ENCODE measurements around the gene UMODL1.

The UMODL1 gene

DNA sequence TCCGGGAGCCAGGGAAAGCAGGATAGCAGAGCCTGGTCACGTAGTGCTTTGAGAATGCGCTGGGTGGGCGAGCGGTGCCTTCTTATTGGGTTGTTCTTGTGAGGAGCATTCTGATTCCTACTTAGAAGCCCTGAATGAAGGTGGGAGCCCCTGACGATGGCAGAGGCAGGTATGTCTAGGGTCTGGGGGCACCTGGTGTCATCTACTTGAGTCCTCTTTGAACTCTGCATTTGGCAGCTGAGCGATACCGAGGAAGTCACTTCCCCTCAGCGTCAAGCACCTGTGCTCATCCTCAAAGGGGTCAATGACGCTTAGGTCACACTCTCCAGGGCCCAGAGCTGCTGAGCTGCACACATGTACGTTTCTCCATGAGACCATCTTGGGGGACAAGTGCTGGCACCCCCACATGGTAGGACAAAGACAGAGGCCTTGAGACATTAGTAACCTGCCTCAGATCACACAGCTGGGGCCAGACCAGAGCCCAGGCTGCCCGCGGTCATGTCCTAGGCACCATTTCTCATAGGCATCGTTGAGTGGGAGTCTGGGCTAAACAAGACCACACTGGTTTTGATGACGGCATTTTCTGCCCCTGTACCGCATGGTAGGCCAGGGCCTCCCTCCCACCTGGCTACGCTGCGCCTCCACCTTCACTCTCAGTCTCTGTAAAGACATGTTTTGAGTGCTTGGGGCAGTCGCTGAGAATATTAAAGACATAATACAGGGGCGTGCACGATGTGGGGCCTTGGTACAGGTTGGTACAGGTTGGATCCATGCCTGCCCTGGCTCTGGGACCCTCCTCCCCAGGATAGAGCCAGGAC, 78.7 kb downstream of the UMODL1 start:
- DNase-seq (ENCODE audit: low read depth): no peak

DNA sequence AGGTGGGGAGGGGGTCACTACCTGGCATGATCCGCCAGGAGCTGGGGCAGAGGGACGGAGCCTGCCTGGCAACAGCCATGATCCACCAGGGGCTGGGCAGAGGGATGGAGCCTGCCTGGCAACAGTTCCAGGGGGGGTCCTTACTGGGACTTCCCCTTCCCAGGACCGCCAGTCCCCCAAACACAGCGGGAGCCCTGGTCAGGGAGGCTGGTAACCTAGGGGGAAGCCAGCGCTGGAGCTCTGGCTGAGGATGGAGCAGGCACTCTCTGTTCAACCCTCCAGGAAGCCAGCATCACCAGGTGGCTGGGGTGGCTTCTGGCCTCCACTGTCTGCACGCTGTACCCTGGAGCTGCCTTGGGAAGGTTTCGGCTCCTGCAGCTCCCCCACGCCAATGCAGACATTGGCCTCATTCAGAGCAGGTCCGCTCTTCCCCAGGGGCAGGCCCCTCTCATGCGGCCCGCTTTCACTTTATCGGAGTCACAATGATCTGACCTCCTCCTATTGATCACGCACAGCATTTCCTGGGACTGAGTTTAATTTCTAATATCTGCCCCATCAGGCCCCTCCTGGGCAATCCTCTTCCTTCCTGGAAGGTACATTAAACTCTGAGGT, 79.5 kb downstream of the UMODL1 start:
- DNase-seq (ENCODE audit: low read depth): no peak

DNA sequence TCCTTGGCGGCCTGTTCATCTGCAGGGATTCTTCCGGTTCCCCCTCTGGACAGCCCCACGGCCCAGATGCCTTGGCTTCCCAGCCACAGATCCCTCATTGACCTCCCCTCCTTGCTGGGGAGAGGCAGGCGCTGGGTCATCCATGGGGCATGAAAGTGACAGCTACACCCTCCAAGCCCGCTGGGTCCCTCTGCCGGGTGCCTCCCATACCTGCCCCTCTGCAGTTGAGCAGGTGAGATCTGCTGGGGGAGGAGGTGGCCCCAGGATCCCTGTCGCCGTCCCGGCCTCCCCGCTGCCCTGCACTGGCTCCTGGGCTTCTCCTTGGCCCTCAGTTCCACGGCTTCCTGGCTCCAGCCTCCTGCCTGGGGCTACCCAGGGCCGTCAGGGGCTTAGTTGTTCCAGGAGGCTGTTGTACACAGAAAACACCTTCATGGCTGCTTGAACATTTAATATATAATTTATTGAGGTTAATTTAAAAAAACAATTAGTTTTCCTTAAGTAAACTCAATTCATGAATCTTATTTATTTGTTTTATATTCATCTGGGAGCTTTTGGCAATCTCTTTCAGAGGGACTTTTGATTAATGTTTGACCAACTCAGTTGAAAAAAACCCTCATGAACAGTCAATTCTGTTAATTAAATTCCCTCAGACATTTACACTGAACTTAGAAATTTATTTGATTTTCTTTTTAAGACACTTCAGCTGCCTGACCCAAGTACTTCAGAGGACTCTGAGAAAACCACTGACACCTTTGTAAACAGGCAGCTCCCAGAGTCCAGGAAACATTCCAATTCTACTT, 80.2 kb downstream of the UMODL1 start:
- DNase-seq (ENCODE audit: low read depth): no peak

DNA sequence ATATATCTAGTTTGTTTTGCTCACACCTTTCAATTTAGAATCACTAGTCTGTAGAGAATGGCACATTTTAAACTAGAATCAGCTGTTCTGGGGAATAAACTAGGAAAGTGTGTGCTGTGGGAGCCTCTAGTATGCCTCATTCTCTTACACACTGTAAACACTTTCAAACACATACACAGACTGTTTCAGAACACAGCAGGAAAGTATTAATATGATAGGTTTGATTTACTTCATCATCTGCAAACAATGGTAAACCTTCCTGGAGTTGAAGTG, 80.8 kb downstream of the UMODL1 start:
- DNase-seq (ENCODE audit: low read depth): no peak

DNA sequence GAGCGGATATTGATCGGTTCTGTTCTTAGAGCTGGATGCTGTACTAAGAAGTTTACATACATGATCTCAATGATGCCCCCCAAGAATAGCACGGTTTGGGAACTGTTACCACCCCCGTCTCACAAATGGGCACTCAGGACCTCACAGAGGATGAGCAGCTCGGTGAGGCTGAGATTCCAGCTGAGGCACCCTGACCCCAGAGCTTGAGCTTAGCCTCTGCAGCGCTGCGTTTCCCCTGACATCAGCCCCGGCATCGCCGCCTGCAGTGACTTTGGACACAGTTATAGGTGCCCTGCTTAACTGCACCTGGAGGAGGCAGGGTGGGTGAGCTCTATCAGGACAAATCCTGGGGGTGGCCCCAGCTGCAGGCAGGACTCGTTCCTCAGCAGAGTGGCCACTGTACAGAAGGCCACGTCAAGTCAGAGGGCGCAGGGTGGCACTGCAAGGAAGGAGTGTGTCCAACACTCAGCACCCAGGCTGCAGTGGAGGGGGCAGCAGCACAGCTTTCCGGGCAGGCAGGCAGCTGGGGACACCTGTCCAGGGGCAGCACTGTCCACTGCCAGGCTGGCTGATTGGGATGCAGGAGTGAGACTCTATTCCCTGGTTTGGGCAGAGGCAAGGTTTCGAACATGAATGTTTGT, 82.0 kb downstream of the UMODL1 start:
- no peak for DNase-seq (ENCODE audit: low read depth)

DNA sequence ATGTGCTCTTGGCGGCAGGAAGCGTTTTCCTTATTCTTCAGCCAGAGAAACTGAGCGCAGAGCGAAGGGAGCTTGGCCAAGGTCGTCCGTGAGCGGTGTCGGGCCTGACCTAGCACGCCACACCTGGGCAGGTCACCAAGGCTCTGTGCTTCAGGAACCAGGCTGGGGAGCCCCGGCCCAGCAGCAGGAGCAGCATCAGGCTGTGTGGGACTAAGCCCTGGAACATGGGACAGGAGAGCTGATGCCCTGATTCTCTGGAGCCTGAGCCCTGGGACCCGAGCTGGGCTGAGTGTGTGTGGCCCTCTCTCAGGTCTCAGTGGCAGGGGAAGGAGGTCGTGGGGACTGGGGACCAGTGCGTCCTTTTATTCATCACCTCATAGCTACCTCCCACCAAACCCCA, 82.6 kb downstream of the UMODL1 start:
- no peak for DNase-seq (ENCODE audit: low read depth)

DNA sequence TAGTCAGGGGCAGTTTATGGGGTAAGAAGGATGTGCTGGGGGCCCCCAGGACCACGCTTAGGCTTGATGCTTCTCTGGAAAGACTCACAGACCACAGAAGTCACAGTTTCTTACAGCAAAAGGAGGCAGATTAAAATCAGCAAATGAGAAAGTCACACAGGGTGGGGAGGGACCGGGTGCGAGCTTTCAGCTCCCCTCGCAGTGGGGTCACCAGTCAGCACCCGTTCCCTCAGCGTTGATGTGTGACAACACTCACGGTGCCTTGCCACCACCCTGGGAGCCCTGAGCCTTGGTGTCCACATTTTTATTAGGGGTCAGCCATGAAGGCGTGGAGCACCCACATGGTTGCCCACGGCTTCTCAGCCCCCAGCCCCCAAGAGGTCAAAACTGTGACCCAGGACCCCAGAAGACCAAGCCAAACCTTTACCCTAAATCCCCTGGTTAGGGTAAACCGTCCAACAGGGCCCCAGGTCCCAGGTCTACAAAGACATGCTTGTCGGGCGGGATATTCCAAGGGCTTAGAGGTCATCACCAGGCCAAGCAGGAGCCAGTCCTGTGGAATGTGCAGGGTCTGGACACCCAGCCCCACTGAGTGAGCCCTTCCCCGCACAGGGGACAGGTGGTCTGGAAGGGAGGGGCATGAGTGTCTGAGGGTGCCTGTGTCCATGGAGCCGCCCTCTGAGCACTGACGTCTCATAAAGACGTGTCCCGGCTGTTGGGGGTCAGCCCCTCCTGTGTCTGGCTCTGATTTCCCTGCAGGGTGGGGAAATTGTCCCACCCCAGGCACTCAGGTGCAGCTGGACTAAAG, 83.3 kb downstream of the UMODL1 start:
- DNase-seq (ENCODE audit: low read depth): no peak

DNA sequence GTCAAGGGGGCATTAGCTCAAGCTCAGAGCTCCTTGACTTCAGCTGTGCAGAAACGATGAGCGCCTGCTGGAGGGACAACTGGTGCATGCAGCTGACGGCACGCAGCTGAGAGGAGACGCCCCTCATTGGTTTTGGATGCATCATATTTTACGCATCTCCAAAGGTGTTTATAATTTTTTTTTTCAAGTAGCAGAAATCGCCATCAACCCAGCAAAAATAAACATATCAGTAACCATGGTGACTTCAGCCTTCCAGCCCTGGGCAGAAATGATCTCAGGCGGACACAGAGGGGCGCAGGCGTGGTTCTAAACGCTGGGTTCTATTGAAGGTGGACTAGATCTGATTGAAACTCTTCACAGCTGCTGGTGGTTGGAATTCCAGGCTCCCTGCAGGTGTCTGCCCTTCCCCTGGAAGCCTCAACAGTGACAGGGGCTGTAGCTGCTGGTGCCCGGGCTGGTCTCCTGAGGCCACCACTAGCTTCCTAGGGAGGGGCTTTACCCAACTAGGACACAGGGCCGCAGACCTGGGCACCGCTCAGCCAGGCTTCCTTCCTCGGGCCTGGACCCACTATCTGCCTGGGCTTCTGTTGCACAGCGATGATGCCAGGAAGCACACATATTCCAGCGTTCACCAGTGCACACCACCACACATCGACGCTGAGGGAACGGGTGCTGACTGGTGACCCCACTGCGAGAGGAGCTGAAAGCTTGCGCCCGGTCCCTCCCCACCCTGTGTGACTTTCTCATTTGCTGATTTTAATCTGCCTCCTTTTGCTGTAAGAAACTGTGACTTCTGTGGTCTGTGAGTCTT, 84.1 kb downstream of the UMODL1 start:
- DNase-seq (ENCODE audit: low read depth): no peak

DNA sequence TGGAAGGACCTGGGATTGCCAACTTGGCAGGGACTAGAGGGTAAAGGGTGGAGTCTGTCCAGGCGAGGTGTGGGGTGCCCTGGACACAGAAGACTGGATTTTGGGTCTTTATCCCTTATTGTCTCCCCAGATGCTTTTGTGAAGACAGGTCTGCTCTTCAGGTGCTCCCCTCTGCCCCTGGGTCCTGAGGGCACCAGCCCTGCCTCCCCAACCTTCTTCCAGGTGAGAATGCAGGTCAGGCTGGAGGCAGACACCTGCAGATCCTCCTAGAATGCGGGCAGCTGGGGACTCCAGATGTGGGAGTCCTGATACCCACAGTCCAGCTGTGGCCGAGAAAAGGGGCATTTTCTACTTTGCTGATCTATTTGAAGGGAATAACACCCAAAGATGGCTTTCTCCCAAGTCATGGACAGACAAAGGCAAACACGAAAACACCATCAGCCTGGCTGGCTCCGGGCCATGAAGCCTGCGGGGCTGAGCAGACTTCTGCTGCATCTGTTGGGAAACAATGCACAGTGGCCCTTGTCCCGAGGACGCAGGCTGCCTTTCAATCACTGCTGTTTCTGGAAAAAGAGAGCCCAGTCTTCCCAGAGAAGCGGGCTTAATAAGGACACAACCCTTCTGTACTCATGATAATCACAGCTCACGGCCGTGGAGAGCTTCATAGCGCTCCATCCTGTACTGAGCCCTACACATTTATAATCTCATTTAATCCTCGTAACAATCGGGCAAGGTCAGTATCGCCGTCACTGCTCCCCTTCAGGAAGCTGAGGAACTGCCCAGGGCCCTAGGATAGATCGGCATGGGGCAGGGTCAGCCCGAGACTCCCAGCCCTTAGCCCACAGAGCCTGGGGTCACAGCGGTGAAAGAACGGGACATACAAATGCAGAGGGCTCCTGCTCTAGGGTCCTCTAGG, 85.8 kb downstream of the UMODL1 start:
- no peak for DNase-seq (ENCODE audit: low read depth)

DNA sequence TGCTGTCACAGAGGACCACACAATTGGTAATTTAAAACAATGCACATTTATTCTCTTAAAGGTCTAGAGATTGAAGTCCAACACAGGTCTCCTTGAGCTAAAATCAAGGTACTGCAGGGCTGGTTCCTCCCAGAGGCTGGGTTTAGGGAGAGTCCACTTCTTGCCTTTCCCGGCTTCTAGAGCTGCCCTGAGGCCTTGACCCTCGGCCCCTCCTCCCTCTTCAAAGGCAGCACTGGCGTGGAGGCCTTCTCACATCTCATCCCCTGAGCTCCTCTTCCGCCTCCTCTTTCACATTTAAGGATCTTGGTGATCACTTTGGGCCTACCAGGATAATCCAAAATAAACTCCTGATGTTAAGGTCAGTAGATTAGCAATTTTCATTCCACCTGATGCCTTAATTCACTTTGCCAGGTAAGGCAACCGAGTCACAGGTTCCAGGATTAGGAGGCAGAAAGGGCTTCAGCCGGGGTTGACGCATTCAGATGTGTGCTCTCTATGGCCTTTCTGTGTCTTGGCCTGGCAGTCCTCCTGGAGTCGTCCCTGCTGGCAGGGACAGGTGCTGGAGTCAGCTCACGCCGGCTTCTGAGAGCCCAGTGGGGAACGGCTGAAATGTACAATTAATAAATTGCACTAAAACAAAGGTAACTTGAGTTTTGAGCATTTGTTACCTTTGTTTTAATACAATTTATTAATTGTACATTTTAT, 86.6 kb downstream of the UMODL1 start:
- DNase-seq (ENCODE audit: low read depth): no peak

DNA sequence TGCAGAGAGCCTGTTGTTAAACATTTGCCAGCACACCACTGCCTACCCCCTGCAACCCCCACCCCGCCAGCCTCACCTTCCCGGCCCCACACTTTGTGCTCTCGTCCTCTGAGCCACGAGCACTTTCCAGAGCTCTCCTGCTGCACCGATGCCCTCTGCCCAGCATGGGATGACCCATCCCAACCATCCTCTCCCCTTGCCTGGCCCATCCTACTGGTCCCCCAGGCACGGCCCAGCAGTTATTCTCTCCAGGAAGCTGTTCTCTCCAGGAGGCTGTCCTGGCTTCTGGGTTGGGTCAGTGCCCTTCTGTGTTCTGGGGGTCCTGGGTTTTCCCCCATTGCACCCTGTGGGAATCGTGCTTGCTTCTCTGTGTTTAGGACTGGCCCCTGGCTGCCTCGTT, 87.7 kb downstream of the UMODL1 start:
- no peak for DNase-seq (ENCODE audit: low read depth)

DNA sequence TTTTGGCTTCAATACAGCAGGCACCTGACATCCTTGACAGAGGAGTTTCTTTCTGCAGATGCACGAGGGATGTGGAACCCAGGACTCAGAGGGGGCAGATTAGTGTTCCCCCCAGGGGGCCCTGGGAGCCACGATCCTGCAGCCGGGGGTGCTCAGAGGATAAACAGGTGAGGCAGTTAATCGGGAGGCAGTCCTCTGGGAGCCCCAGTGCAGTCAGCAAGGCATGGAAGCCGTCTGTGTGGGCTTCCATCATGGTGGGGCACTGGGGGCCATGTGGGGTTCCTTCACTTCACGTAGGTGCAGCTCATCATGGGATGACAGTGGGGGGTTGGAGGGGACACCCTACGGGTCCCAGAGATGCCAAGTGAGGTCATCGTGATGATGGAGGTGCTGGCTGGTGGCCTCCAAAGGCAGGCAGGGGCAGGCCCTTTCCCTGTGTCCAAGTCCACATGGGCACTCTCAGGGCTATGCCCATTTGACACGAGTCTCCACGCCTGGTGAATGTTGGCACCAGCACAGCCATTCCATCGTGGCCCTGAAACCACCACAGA, 88.5 kb downstream of the UMODL1 start:
- no peak for DNase-seq (ENCODE audit: low read depth)

DNA sequence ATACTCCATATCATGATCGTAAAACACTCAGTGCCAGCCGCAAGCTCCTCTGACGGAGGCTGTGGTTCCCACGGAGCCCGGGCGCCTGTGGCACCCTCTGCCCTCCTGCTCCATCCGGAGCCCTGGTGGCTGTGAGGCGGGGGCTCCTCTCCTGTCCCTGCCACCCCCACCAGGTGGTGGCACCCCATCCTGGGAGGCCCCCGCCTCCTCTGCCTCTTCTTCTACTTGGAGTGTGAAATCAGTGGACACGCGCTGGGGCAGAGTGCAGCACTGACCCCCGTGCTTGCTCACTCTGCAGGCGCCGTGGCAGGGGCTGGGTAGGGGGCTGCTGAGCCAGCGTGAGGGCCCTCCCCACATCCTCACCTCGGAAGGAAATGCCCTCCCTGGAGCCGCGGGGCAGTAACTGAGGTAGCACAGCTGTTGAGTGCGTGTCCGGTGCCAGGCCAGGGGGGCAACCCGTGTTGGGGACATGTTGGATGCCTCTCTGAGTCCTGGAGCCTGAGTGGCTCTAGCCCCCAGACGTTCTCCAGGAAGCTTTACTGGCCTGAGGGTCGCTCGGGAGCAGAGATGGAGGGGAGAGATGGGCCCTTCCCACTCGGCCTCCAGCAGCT, 89.1 kb downstream of the UMODL1 start:
- no peak for DNase-seq (ENCODE audit: low read depth)

DNA sequence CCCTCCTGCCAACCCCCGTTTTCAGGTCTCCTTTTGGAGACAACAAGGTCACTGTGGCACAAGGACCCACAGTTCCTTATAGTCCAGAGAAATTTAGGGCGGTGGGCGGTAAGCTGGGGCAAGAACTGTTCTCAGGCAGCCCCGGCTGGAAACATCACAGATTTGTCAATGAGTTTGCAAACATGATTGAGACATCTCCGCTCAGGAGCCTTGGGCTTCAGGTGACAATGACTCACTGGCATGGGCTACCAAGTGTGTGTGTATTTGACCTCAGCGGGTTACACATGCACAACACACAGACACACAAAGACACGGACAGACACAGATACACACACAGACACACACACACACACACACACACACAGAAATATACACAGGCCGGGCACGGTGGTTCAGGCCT, 89.6 kb downstream of the UMODL1 start:
- no peak for DNase-seq (ENCODE audit: low read depth)

DNA sequence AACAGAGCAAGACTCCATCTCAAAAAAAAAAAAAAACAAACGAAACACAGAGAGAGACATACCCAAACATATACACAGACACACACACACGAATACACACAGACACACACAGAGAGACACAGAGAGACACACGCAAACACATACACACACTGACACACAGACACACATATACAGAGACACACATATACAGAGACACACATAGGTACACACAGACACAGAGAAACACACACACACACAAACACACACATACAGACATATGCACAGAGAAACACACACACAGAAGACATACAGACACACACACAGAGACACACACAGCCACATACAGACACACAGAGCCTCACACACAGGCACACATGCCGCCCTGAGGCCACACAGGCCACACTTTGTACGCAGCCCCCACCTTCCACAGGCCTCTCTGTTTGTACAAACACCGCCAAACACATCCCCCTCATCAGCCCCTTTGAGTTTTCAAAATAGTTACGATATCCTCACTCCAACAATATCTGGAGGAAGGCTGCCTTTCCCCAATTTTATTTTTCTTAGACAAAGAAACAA, 90.4 kb downstream of the UMODL1 start:
- DNase-seq (ENCODE audit: low read depth): peak; percentile 14

DNA sequence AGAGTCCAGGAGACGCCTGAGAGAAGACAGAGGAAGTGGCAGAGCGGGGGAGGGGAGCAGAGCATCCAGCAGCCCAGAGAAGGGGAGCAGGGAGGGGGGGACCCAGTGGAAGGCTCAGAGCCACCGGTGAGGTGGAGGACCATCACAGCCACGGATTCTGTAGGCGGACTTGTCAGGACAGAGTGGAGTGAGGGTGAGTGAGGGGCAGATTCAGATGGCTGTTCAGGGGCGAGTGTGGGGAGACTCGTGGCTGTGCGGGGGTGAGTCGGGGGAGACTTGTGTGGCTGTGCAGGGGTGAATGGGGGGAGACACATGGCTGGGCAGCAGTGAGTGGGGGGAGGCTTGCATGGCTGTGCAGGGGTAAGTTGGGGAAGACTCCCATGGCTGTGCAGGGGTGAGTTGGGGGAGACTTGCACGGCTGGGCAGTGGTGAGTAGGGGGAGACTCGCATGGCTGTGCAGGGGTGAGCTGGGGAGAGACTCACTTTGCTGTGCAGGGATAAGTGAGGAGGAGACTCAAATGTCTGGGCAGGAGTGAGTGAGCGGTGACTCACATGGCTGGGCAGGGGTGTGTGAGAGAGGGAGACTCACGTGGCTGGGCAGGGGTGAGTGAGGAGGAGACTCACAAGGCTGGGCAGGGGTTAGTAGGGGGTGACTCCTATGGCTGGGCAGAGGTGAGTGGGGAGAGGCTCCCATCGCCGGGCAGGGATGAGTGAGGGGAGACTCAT, 91.0 kb downstream of the UMODL1 start:
- DNase-seq (ENCODE audit: low read depth): peak; percentile 73

DNA sequence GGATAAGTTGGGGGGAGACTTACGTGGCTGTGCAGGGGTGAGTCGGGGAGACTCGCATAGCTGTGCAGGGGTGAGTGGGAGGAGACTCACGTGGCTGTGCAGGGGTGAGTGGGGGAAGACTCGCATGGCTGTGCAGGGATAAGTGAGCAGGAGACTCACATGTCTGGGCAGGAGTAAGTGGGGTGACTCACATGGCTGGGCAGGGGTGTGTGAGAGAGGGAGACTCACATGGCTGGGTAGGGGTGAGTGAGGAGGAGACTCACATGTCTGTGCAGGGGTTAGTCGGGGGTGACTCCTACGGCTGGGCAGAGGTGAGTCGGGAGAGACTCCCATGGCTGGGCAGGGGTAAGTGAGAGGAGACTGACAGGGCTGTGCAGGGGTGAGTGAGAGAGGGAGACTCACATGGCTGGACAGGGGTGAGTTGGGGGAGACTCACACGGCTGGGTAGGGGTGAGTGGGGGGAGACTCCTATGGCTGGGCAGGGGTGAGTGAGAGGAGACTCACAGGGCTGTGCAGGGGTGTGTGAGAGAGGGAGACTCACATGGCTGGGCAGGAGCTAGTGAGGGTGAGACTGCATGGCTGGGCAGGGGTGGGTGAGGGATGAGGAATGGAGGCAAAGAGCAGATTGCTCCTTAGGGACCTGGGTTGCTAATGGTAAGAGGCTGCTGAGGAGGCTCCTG, 91.9 kb downstream of the UMODL1 start:
- DNase-seq (ENCODE audit: low read depth): no peak

Data from CMK (cell line).